GM19099 (cell line): ENCODE measurements around the gene KCTD1.

Source experiments
- POLR2A ChIP-seq: IDR thresholded peaks from 3 replicates; pipeline ENCODE4 v1.6.1; 2011; ENCODE audit warnings: low read depth; ENCODE audit not compliant: insufficient read length; ENCODE audit errors: extremely low read depth

Gene KCTD1

GRCh38 chr18:26466026-26466425 is 82.3 kb downstream of the KCTD1 start:
- no peak for TF ChIP-seq POLR2A

- TF ChIP-seq POLR2A: no peak
Observed at GRCh38 chr18:26465431-26465830, 82.9 kb downstream of the KCTD1 start.

GRCh38 chr18:26464128-26465011 is 84.0 kb downstream of the KCTD1 start:
- TF ChIP-seq POLR2A: no peak

GRCh38 chr18:26462355-26462754 is 86.0 kb downstream of the KCTD1 start:
- TF ChIP-seq POLR2A: no peak

DNA sequence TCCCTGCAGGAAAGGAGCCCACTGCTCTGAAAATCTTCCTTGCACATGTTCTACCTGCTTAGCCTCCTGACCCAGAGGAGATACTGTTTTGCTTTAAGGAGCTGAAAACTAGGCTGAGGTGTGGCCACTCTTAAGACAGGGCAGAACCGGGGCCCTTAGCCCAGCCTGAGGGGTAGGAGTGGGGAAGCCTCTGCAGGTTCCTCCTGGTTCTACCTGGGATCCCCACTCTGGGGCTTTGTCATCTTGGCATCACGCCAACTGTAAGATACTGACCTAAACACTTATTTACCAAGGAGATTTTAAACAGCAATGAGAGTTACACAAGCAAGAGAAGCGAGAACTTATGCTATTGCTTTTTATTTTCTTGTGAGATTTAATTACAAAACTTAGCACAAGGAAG is 86.9 kb downstream of the KCTD1 start:
- no peak for TF ChIP-seq POLR2A

GRCh38 chr18:26460449-26461091 is 87.8 kb downstream of the KCTD1 start:
- TF ChIP-seq POLR2A: no peak

GRCh38 chr18:26459884-26460283 is 88.5 kb downstream of the KCTD1 start:
- no peak for TF ChIP-seq POLR2A

GRCh38 chr18:26459340-26459739 is 89.0 kb downstream of the KCTD1 start:
- TF ChIP-seq POLR2A: no peak

DNA sequence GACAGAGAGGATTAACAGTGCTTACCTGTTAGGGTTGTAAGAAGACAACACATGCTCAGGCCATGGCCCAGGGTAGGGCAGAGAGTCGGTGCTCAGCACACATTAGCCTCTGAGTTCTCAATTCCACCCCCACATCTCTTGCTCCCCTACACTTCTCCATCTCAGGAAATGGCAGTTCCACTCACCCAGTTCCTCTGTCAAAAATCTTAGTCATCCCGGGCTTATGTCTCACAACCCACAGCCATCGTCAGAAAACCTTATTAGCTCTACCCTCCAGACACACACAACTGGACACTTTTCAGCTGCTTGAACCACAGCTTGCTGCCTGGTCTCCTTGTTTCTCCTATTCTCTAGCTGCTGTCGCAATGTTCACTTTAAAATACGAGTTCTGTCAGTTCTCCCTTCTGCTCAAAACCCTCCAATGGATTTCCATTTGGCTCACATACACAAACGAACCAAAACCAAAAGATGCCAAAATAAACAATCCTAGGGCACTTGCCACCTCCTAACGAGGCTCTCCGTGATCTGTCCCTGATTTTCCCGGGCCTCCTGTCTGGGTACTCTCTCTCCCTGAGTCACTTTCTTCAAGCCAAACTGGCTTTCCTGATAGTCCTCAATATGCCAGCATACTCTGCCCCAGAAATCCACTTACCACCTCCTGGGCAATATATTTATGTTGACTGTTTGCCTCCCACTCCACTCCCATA is 89.7 kb downstream of the KCTD1 start:
- TF ChIP-seq POLR2A: no peak

GRCh38 chr18:26457611-26458353 is 90.6 kb downstream of the KCTD1 start:
- no peak for TF ChIP-seq POLR2A

GRCh38 chr18:26457195-26457594 is 91.2 kb downstream of the KCTD1 start:
- no peak for TF ChIP-seq POLR2A

DNA sequence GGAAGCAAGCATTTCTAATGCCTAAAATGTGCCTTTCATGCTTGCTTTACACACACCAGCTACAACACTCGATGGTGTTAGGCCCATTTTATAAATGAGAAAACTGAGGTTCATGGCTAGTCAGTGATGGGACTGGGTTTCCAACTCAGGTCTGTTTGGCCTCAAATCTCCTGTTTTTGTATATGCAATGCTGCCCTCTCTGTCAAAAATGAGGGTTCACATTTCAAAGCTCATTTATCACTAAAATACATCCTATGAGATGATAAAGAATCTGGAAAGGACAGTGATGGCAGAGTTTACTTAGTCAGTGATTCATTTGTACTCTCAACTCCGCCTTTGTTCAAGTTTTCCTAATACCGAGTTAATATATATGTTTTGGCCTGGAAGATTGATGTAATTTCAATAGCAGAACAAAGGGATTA is 92.3 kb downstream of the KCTD1 start:
- TF ChIP-seq POLR2A: no peak

DNA sequence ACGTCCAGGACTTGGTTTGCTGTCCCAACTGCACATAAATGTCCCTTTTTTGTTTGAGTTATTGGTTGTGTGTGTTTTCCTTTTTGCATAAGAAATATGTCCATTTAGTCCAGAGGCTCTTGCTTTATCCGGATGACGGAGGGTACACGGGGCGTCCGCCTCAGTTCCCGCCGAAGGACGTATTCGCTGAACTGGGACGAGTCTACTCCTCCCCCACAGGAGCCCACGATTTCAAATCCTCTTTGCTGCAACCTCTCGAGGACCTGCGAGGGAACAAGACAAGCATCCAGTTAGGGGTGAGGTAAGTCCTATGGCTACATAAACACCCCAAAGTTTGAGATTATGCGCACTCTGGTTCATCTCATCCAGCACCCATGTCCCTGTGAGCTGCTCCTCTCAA is 92.7 kb downstream of the KCTD1 start:
- no peak for TF ChIP-seq POLR2A

DNA sequence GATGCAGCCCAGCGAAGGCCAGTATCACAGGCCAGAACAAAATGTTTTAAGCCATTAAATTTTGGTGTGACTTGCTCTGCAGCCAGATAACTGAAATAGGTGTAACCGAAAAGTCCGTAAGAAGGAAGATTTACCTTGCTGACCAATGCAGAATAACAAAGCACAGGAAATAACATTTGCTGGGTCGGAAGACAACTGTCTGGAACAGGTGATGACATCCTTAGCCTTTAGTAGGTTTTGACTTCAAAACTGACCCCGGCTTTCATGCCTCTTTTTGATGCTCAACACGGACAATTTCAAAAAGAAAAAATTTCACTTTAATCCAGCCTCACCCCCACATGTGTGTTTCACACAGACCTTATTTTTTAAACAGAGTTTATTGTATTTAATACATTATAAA is 93.7 kb downstream of the KCTD1 start:
- no peak for TF ChIP-seq POLR2A

DNA sequence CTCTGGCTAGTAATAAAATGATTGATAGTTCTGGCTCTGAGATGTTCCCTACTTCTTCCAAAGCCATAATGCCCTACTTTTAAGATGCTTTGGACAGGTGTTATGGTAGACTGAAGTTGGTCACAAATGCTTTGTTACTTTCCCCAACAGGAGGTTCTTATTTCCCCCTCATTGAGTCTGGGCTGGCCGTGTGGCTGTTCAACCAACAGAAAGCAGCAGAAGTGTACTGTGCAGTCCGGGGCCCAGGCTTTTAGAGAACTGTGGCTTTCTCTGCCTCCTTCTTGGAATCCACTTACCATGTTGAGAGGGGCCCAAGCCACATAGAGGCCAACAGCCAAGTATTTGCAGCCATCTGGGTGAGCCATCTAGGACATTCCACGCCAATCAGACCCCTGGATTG is 94.2 kb downstream of the KCTD1 start:
- TF ChIP-seq POLR2A: no peak

GRCh38 chr18:26453386-26453901 is 94.9 kb downstream of the KCTD1 start:
- no peak for TF ChIP-seq POLR2A
